IPS DF 4.7 (cell line): Measurements from ENCODE around the gene UQCRH.
"Not testable (repeated sequence)": the region's sequence is repeated elsewhere in the genome, so short reads cannot be mapped to it uniquely, and the experiment has no call there.

Experiments used
- DNase-seq: peaks from one replicate; pipeline ENCODE4 v3.0.0-alpha.2; 2013; ENCODE audit warnings: low spot score; ENCODE audit errors: extremely low read depth

The UQCRH gene

GRCh38 chr1:46333300-46334029 is 30.0 kb downstream of the UQCRH start:
- peak; percentile 69 for DNase-seq

DNA sequence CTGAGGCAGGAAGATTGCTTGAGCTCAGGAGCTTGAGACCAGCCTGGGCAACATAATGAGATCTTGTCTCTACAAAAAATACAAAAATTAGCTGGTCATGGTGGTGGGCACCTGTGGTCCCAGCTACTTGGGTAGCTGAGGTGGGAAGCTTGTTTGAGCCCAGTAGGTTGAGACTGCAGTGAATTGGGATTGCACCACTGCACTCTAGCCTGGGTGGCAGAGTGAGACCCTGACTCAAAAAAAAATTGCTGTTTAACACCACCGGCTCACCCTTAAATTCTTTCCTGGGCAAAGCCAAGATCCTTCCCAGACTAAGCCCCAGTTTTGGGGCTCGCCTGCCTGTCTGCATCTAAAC is 30.5 kb downstream of the UQCRH start:
- DNase-seq = no peak

- no peak for DNase-seq
These were observed 31.6 kb downstream of the UQCRH start for GRCh38 chr1:46335081-46335480.

- DNase-seq = not testable (repeated sequence)
These were observed 33.9 kb downstream of the UQCRH start for GRCh38 chr1:46337409-46337808.

- peak; percentile 62 for DNase-seq
These were observed 37.1 kb downstream of the UQCRH start, which contains the start of gene NSUN4 for GRCh38 chr1:46340404-46341221. Gene NSUN4 (plus strand): TSS chr1:46340807. CDS start chr1:46340827, 20 bp downstream.

- DNase-seq = no peak
These were observed 38.0 kb downstream of the UQCRH start for GRCh38 chr1:46341222-46342083.

GRCh38 chr1:46342084-46342656 is 38.7 kb downstream of the UQCRH start:
- DNase-seq = no peak

GRCh38 chr1:46342677-46343350 is 39.3 kb downstream of the UQCRH start:
- no peak for DNase-seq

GRCh38 chr1:46343351-46343695 is 39.8 kb downstream of the UQCRH start:
- DNase-seq = no peak

DNA sequence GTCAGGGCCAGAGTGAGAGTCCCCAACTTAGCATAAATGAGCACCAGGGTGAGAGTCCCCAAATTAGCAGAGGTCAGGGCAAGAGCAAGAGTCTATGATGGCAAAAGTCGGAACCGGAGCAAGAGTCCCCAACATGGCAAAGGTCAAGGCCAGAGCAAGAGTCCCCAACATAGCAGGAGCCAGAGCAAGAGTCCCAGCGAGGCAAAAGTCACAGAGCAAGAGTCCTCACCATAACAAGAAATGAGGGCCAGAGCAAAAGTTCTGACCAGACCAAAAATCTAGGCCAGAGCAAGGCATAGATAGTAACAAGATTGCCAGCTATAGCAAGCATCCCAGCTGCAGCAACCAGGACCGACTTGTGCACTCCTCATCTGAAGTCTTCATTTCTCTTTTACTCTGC is 40.2 kb downstream of the UQCRH start:
- DNase-seq = no peak

- no peak for DNase-seq
These were observed 41.0 kb downstream of the UQCRH start for GRCh38 chr1:46344481-46344880.

- no peak for DNase-seq
These were observed 41.8 kb downstream of the UQCRH start for GRCh38 chr1:46345281-46345680.

DNA sequence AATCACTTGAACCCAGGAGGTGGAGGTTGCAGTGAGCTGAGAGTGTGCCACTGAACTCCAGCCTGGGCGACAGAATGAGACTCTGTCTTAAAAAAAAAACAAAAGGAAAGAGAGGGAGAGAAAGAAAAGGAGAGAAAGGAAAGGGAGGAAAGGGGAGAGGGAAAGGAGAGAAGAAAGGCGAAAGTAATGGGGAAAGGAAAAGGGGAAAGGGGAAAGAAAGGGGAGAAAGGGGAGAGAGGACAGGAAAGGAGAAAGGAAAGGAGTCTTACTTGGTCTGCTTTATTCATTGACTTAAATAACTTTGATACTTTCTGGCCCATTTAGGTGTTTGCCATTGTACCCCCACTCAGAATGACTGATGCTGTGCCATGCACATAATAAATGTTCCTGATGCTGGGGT is 48.9 kb downstream of the UQCRH start:
- DNase-seq = no peak

- not testable (repeated sequence) for DNase-seq
These were observed 52.4 kb downstream of the UQCRH start for GRCh38 chr1:46355920-46356319.

- no peak for DNase-seq
These were observed 58.7 kb downstream of the UQCRH start for GRCh38 chr1:46362158-46362557.

- no peak for DNase-seq
These were observed 59.6 kb downstream of the UQCRH start for GRCh38 chr1:46363121-46363520.

DNA sequence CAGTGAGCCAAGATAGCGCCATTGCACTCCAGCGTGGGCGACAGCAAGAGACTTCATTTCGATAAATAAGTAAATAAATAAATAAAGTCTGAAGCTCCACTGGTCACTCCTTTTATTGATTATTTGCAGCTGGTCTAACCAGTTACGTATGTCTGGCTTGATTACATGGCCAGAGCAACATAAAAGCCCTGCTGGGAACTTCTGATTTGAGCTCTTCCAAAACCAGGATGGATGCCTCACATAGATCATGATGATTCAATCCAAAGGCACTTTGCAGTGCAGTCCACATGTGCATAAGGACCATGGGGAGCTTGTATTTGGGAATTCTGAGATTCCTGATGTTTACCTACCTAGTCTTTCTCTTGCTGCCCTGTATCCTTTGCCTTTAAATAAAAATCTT is 61.1 kb downstream of the UQCRH start:
- DNase-seq = no peak

DNA sequence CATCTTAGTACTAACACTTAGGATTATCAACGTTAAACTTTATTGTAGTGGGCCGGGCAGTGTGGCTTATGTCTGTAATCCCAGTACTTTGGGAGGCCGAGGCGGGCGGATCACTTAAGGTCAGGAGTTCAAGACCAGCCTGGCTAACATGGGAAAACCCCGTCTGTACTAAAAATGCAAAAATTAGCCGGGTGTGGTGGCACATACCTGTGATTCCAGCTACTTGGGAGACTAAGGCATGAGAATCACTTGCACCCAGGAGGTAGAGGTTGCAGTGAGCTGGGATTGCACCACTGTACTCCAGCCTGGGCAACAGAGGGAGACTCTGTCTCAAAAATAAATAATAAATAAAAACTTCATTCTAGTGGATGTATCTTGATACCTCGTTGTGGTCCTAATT is 62.3 kb downstream of the UQCRH start:
- not testable (repeated sequence) for DNase-seq
